Activated T-cell treated with anti-CD3 and anti-CD28 coated beads, Interleukin-2, amount 50 U/mL, for 48 hours (primary cell): Measurements from ENCODE around the gene CYP4A11.
"Not testable (repeated sequence)": the region's sequence is repeated elsewhere in the genome, so short reads cannot be mapped to it uniquely, and the experiment has no call there.

Experiments used
- DNase-seq, 2 experiments: peaks; one replicate each; pipeline ENCODE4 v3.0.0-alpha.2; 2020

The CYP4A11 gene

DNA sequence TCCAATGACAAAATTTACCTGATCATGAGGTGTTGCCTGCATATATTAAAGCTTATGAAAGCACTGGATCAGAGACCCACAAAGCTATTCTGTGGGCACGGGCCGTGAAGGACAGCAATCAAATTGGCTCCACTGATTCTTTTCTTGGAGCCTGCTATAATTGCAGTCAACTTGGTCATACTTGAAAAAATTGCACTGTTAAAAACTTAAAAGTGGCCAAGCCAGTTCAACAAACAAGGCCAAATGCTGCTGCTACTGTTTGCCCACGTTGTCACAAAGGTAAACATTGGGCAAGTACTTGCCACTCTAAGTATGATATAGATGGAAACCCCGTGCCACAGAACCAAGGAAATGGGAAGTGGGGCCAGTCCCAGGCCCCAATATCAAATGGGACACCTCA is 37.8 kb downstream of the CYP4A11 start:
- no peak for DNase-seq

DNA sequence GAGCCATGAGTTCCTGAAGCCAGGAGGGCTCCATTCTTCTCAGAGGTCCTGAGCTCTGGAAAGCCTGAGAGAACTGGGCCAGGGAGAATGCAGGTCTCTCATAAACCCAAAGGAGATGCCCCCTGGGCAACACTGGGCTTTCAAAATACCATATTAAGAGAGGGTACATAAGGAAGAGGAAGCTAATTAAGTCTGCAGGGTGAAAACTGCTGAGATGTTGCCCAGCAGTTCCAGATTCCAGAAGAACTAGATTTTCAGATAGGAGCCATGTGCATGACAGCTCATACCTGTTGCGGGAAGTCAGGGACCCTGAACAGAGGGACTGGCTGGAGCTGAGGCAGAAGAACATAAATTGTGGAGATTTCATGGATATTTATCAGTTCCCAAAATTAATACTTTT is 40.9 kb downstream of the CYP4A11 start:
- DNase-seq: no peak

DNA sequence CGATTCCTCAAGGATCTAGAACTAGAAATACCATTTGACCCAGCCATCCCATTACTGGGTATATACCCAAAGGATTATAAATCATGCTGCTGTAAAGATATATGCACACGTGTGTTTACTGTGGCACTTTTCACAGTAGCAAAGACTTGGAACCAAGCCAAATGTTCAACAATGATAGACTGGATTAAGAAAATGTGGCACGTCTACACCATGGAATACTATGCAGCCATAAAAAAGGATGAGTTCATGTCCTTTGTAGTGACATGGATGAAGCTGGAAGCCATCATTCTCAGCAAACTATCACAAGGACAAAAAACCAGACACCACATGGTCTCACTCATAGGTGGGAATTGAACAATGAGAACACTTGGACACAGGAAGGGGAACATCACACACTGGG is 59.6 kb downstream of the CYP4A11 start:
- DNase-seq: not testable (repeated sequence)
